CD4-positive, alpha-beta memory T cell (primary cell): ENCODE data around the gene C11orf87. TPM values are rescaled to one million over a fixed set of nuclear protein-coding genes. Genes with fewer than 3 reads are reported as not detected.

Experiments
- CTCF ChIA-PET: fragments of 350-600 bp; sonication (Branson Sonifier 250); formaldehyde crosslinking; loops from one replicate; lab custom pipeline; 2021; ENCODE audit warnings: inconsistent platforms; ENCODE audit not compliant: partially characterized antibody; lab: Charles Lee
- POLR2A ChIA-PET: fragments of 350-600 bp; sonication (Branson Sonifier 250); formaldehyde crosslinking; loops from one replicate; lab custom pipeline; 2021; ENCODE audit not compliant: partially characterized antibody; lab: Charles Lee
- DNase-seq, 5 donors: peaks; one replicate each; pipeline versions ENCODE4 v3.0.0 to v3.0.0-alpha.2; 2020 to 2022; ENCODE audit warnings: mixed read lengths in 1 of 5
- H3K27ac ChIP-seq: one replicate; pipeline ENCODE4 v1.7.0; 2013; ENCODE audit warnings: low read depth, low read length
- H3K27me3 ChIP-seq: 2 replicates; pipeline ENCODE4 v1.7.0; 2013; ENCODE audit warnings: mild to moderate bottlenecking, low read length, moderate library complexity; ENCODE audit not compliant: insufficient read depth
- H3K36me3 ChIP-seq: 2 replicates; pipeline ENCODE4 v1.7.0; 2013; ENCODE audit warnings: mild to moderate bottlenecking, low read length, moderate library complexity; ENCODE audit not compliant: insufficient read depth
- H3K4me1 ChIP-seq: 2 replicates; pipeline ENCODE4 v1.7.0; 2013; ENCODE audit warnings: mild to moderate bottlenecking, low read length, moderate library complexity; ENCODE audit not compliant: insufficient read depth
- H3K4me3 ChIP-seq, 2 donors: one replicate each; pipeline ENCODE4 v1.7.0; 2013; ENCODE audit warnings: low read length in 2 of 2, mild to moderate bottlenecking in 1 of 2
- H3K9me3 ChIP-seq, 2 donors: one replicate each; pipeline ENCODE4 v1.7.0; 2013; ENCODE audit warnings: low read length in 2 of 2, control low read depth in 1 of 2; ENCODE audit not compliant: control insufficient read depth in 1 of 2
- H3K27ac Mint-ChIP-seq, 7 donors: one replicate each; pipeline ENCODE4 v1.8.0; 2020 to 2021; ENCODE audit warnings: mixed read lengths in 7 of 7, mild to moderate bottlenecking in 6 of 7, inconsistent platforms in 3 of 7, moderate library complexity in 3 of 7
- H3K27me3 Mint-ChIP-seq, 2 donors: one replicate each; pipeline ENCODE4 v1.8.0; 2020 to 2021; ENCODE audit warnings: mixed read lengths in 2 of 2
- H3K36me3 Mint-ChIP-seq, 2 donors: one replicate each; pipeline ENCODE4 v1.8.0; 2020 to 2021; ENCODE audit warnings: mixed read lengths in 2 of 2, inconsistent platforms in 1 of 2, mild to moderate bottlenecking in 1 of 2
- H3K4me1 Mint-ChIP-seq, 4 donors: one replicate each; pipeline ENCODE4 v1.8.0; 2020 to 2021; ENCODE audit warnings: mixed read lengths in 4 of 4, mild to moderate bottlenecking in 1 of 4
- H3K4me3 Mint-ChIP-seq, 8 donors: one replicate each; pipeline ENCODE4 v1.8.0; 2020 to 2021; ENCODE audit warnings: mixed read lengths in 8 of 8, mild to moderate bottlenecking in 7 of 8, moderate library complexity in 6 of 8, inconsistent platforms in 3 of 8
- H3K9me3 Mint-ChIP-seq, 8 donors: one replicate each; pipeline ENCODE4 v1.8.0; 2020 to 2021; ENCODE audit warnings: mixed read lengths in 8 of 8, mild to moderate bottlenecking in 5 of 8, inconsistent platforms in 3 of 8, moderate library complexity in 1 of 8
- intact Hi-C: fragments of 100-400 bp; cut with micrococcal nuclease; formaldehyde crosslinking; loops from one replicate; pipeline ENCODE4 v1.15.1; 2023
- polyA plus RNA-seq, 2 donors: library from polyadenylated mRNA; unstranded; fragments of 300-500 nt; fragmentation: Illumina TruSeq; gene quantifications; one replicate each; pipeline ENCODE4 v1.2.3, GENCODE V29; 2021
- total RNA-seq, 2 experiments: library from RNA; stranded (reverse); gene quantifications; one replicate each; pipeline ENCODE4 v1.2.3, GENCODE V29; 2021

The C11orf87 gene
- total and polyA plus RNA-seq, 4 experiments from 2014 or later, result not detected

DNA sequence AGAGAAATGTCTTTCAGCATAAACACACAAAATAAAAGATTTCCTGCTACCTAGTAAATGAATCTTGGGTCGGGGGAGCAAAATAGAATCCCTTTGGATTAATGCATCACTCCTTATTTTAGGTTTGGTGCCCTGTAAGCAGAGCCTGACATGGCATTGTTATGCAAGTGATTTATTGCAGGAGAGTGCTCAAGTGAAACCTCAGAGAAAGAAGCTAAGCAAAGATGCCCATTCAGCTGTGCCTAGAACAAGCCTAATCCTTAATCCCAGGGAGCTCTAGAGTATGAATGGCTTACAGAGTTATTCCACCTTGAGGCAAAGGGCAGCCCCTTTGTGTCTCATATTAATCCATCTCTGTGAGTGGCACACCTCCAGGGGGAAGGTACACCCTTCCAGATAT lies 21.1 kb downstream of the C11orf87 start:
- H3K27ac Mint-ChIP-seq, result no peak overlapping the region
- H3K4me1 Mint-ChIP-seq, result no peaks in the 10 kb centered on the region
- Histone ChIP-seq H3K4me1 (no peaks in the 10 kb centered on the region), H3K36me3 (no peaks in the 10 kb centered on the region), H3K27me3 (no peaks in the 10 kb centered on the region), H3K4me3 (no peak overlapping the region), H3K27ac (no peak overlapping the region), H3K9me3 (no peaks in the 10 kb centered on the region)
- H3K4me3 Mint-ChIP-seq, result no peak overlapping the region
- ChIA-PET POLR2A (no interaction called here), CTCF (no interaction called here)
- no peaks in the 10 kb centered on the region for H3K36me3 Mint-ChIP-seq
- peaks cover 0 to 12% (median 5%) of the 10 kb centered on the region in 8 donors for H3K9me3 Mint-ChIP-seq
- intact Hi-C loops, result no loop called here
- no peak for DNase-seq
- H3K27me3 Mint-ChIP-seq, result no peaks in the 10 kb centered on the region

DNA sequence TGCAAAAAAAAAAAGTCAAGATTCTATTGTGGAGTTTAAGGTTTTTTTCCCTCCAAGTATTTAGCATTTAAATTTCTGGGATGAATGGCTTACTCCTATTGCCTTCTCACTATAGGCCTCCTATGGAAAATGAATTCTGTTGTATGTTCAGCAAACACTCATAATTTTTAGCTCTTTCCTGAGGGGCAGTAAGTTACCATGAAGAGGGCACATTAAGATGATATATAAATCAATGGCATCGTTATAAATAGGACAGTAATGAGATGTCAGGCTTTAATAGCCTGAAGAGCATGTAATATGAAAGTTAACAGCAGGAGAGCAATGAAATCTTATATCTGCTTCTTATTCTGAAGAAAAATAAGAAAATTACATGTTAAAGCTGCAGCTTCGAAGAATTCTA lies 32.9 kb downstream of the C11orf87 start:
- H3K36me3 Mint-ChIP-seq, result no peaks in the 10 kb centered on the region
- no peak overlapping the region for H3K27ac ChIP-seq
- ChIA-PET CTCF (no interaction called here), POLR2A (no interaction called here)
- H3K36me3 ChIP-seq, result no peaks in the 10 kb centered on the region
- no peak overlapping the region for H3K4me3 Mint-ChIP-seq
- H3K27me3 Mint-ChIP-seq, result no peaks in the 10 kb centered on the region
- H3K27me3 ChIP-seq, result no peaks in the 10 kb centered on the region
- DNase-seq, result no peak
- no peak overlapping the region for H3K27ac Mint-ChIP-seq
- intact Hi-C loops, result no loop called here
- H3K4me3 ChIP-seq, result no peak overlapping the region
- H3K4me1 ChIP-seq, result no peaks in the 10 kb centered on the region
- H3K9me3 Mint-ChIP-seq, result peaks cover 0 to 13% (median 6%) of the 10 kb centered on the region in 8 donors
- no peaks in the 10 kb centered on the region for H3K9me3 ChIP-seq
- no peaks in the 10 kb centered on the region for H3K4me1 Mint-ChIP-seq
